ENCODE data around the gene NR6A1. TPM values are rescaled to one million over a fixed set of nuclear protein-coding genes. Genes with fewer than 3 reads are reported as not detected.

Gene NR6A1
- total RNA-seq, 1 experiment from 2014 or later: 0.77 TPM

DNA sequence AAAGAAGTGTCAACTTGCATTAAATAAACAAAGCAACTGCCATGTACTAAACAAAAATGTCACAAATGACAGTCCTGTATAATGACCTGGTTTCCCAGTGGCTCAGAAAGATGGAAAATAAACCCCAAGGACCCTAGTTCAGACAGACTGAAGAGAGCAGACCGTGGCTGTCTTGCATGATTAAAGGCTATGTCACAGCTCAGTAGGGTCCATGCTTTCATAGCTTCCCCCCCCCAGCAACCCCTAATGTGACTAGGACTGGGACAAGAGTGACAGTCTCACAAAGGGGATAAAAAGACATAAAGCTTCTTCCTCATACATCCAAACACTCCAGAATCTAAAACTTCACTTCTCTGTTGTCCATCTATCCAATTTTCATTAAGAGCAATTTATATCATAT, 113.6 kb downstream of the NR6A1 start:
- intact Hi-C loops (cut with micrococcal nuclease): no loop called here
- H3K4me3 ChIP-seq (ENCODE audit: low read length): 0 out of 2 replicates have a peak overlapping the region, but pooled peaks have one; percentile 72

DNA sequence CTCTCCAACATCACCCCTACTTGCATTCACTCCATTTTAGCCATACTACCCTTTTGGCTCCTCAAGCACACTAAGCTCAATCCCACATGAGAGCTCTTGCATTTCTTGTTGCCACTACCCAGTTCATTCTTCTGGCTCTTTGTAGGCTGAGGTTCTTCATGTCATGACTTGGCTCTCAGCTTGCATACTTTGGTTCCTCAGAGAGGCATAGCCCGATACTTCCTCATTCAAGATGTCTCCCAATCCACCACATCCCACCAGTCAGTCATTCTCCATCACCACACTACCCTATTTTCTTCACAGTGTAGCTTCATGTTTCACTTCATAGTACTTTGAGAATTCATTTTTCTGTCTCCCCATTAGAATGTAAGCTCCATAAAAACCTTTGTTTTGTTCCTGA, 116.7 kb downstream of the NR6A1 start:
- intact Hi-C loops (cut with micrococcal nuclease): no loop called here
- Histone ChIP-seq H3K4me1 (ENCODE audit: insufficient read depth, low read length) (peaks cover 26% of the 10 kb centered on the region), H3F3A (ENCODE audit: low read length, unreplicated experiment) (no peaks in the 10 kb centered on the region), H2AFZ (ENCODE audit: low read length) (no peak overlapping the region), H3K27ac (ENCODE audit: low read length) (no peak overlapping the region), H3K4me3 (ENCODE audit: low read length) (no peak overlapping the region), H3K27me3 (ENCODE audit: low read length) (no peaks in the 10 kb centered on the region), H3K9me2 (replicated peaks; ENCODE audit: low read length) (no peaks in the 10 kb centered on the region), H3K4me2 (ENCODE audit: low read length) (no peak overlapping the region), H3K9me3 (ENCODE audit: low read length) (no peaks in the 10 kb centered on the region), H4K20me1 (ENCODE audit: low read length) (no peaks in the 10 kb centered on the region), H3K9ac (ENCODE audit: low read length) (no peak overlapping the region), H3K36me3 (ENCODE audit: low read depth, low read length) (no peaks in the 10 kb centered on the region), H3K79me2 (ENCODE audit: low read length) (peaks cover 2% of the 10 kb centered on the region)
- ChIA-PET CTCF (no interaction called here), POLR2A (ENCODE audit: unreplicated experiment) (interaction anchor here (0.6 kb wide), 1 partner anchor 25 kb away, joined by 4 read pairs; no protein-coding TSS in a partner anchor)
- TF ChIP-seq EZH2phosphoT487 (IDR thresholded peaks at IDR 0.05; ENCODE audit: borderline replicate concordance, low read length): no peak
- TF ChIP-seq, protein P1, sequence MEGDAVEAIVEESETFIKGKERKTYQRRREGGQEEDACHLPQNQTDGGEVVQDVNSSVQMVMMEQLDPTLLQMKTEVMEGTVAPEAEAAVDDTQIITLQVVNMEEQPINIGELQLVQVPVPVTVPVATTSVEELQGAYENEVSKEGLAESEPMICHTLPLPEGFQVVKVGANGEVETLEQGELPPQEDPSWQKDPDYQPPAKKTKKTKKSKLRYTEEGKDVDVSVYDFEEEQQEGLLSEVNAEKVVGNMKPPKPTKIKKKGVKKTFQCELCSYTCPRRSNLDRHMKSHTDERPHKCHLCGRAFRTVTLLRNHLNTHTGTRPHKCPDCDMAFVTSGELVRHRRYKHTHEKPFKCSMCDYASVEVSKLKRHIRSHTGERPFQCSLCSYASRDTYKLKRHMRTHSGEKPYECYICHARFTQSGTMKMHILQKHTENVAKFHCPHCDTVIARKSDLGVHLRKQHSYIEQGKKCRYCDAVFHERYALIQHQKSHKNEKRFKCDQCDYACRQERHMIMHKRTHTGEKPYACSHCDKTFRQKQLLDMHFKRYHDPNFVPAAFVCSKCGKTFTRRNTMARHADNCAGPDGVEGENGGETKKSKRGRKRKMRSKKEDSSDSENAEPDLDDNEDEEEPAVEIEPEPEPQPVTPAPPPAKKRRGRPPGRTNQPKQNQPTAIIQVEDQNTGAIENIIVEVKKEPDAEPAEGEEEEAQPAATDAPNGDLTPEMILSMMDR (conservative IDR thresholded peaks at IDR 0.05; ENCODE audit: low read depth, low read length): no peak
- no peak for TF ChIP-seq EZH2 (IDR thresholded peaks at IDR 0.05; ENCODE audit: low read length, unreplicated experiment)
- DNase-seq (no peak), ATAC-seq (no peak)
- no TSS peak for BruUV-seq (replicated peaks)

More for the DNA sequence above, 113.6 kb downstream of the NR6A1 start:
- POLR2A ChIA-PET (ENCODE audit: unreplicated experiment): no interaction called here
- Histone ChIP-seq H3K36me3 (ENCODE audit: low read depth, low read length) (no peaks in the 10 kb centered on the region), H3K79me2 (ENCODE audit: low read length) (peaks cover 33% of the 10 kb centered on the region), H3K9me2 (replicated peaks; ENCODE audit: low read length) (no peaks in the 10 kb centered on the region), H3K4me2 (ENCODE audit: low read length) (peak overlapping the region; percentile 96), H3F3A (ENCODE audit: low read length, unreplicated experiment) (no peaks in the 10 kb centered on the region), H3K27me3 (ENCODE audit: low read length) (no peaks in the 10 kb centered on the region), H3K9ac (ENCODE audit: low read length) (no peak overlapping the region), H3K27ac (ENCODE audit: low read length) (peak overlapping the region; percentile 37; the same call in 1 of the 2 replicates), H3K9me3 (ENCODE audit: low read length) (no peaks in the 10 kb centered on the region), H2AFZ (ENCODE audit: low read length) (peak overlapping the region; percentile 75), H3K4me1 (ENCODE audit: insufficient read depth, low read length) (peaks cover 25% of the 10 kb centered on the region), H4K20me1 (ENCODE audit: low read length) (no peaks in the 10 kb centered on the region)
- DNase-seq (no peak), ATAC-seq (no peak)
- CTCF ChIA-PET: no interaction called here
- TF ChIP-seq, protein P1 (conservative IDR thresholded peaks at IDR 0.05; ENCODE audit: low read depth, low read length): no peak
- TF ChIP-seq EZH2phosphoT487 (IDR thresholded peaks at IDR 0.05; ENCODE audit: borderline replicate concordance, low read length): no peak
- no peak for TF ChIP-seq EZH2 (IDR thresholded peaks at IDR 0.05; ENCODE audit: low read length, unreplicated experiment)
- no TSS peak for BruUV-seq (replicated peaks)

DNA sequence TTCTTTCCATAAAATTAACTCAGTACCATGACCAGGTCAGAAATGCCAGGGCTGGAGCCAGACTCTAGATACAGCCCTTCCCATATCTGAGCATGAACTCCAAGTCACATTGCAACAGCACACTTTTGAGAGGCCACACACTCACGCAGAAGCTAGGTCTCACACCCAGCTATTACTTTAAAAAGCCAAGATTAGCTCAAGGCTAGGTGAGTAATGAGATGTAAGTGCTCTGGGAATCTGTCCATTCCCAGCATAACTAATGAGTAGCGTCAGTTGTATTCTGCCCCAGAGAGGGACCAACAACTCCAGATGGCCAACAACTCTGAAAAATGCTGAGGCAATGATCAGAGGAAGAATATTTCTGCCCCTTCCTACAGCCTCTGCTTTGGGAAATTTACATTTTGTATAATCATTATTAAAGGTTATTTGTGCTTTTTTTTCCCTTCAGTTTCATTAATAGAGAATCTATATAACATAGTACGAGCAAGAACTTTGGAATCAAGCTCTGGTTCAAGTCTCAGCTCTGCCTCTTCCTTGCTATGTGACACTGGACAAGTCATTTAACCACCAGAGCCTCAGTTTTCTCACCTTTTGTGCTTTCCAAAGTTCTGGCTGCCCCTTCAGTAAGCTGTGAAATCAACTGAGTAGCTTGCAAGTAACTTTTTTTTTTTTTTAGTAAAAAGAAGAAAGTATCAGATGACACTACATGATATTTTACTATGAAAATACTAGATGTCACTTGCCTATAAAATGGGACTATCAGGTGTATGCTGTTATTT, 118.3 kb downstream of the NR6A1 start:
- Histone ChIP-seq H3K79me2 (ENCODE audit: low read length) (no peaks in the 10 kb centered on the region), H3K4me1 (ENCODE audit: insufficient read depth, low read length) (peaks cover 23% of the 10 kb centered on the region), H3K9ac (ENCODE audit: low read length) (no peak overlapping the region), H3K27me3 (ENCODE audit: low read length) (no peaks in the 10 kb centered on the region), H3K9me2 (replicated peaks; ENCODE audit: low read length) (no peaks in the 10 kb centered on the region), H3K36me3 (ENCODE audit: low read depth, low read length) (no peaks in the 10 kb centered on the region), H3K4me3 (ENCODE audit: low read length) (no peak overlapping the region), H2AFZ (ENCODE audit: low read length) (no peak overlapping the region), H3K27ac (ENCODE audit: low read length) (peak overlapping the region; percentile 47), H4K20me1 (ENCODE audit: low read length) (no peaks in the 10 kb centered on the region), H3K9me3 (ENCODE audit: low read length) (no peaks in the 10 kb centered on the region), H3K4me2 (ENCODE audit: low read length) (peak overlapping the region; percentile 45), H3F3A (ENCODE audit: low read length, unreplicated experiment) (no peaks in the 10 kb centered on the region)
- ChIA-PET POLR2A (ENCODE audit: unreplicated experiment) (interaction anchor here (0.6 kb wide), 1 partner anchor 112 kb away, joined by 6 read pairs; no protein-coding TSS in a partner anchor), CTCF (interaction anchor here (0.5 to 0.7 kb wide), 4 partner anchors 19 to 1198 kb away, joined by 3 to 4 read pairs (median 3); no protein-coding TSS in a partner anchor)
- TF ChIP-seq, protein P1 (conservative IDR thresholded peaks at IDR 0.05; ENCODE audit: low read depth, low read length): no peak
- no peak for TF ChIP-seq EZH2phosphoT487 (IDR thresholded peaks at IDR 0.05; ENCODE audit: borderline replicate concordance, low read length)
- ATAC-seq (peak; percentile 91), DNase-seq (peak; percentile 82)
- intact Hi-C loops (cut with micrococcal nuclease): no loop called here
- no TSS peak for BruUV-seq (replicated peaks)
